NCI-H748 (cell line): ENCODE data around the gene HIP1.
"Not testable (repeated sequence)": the region's sequence is repeated elsewhere in the genome, so short reads cannot be mapped to it uniquely, and the experiment has no call there.

Experiments
- DNase-seq: peaks from one replicate; lab custom pipeline; 2025; ENCODE audit not compliant: unreplicated experiment; lab: John Stamatoyannopoulos, UW

HIP1 gene

DNA sequence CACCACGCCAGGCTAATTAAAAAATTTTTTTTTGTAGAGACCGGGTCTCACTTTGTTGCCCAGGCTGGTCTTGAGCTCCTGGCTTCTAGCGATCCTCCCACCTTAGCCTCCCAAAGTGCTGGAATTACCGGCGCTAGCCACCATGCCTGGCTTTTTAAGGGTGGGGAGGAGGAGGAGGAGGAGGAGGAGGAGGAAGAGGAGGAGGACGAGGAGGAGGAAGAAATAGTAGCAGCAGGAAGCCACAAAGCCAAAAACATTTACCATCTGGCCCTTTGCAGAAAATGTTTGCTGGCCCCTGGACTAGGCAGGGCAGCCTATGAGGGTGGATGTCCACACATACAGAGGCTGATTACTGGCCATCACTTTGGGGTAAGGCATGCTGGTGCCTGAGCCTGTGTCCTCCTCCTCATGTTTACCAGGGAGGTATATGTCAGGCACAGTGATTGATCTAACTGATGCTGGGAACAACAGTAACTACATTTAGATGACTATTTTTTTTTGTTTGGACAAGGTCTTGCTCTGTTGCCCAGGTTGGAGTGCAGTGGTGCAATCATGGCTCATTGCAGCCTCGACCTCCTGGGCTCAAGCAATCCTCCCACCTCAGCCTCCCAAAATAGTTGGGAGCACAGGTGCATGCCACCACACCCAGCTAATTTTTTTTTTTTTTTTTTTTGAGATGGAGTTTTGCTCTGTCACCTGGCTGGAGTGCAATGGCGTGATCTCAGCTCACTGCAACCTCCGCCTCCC is 122.1 kb downstream of the HIP1 start:
- DNase-seq = no peak

DNA sequence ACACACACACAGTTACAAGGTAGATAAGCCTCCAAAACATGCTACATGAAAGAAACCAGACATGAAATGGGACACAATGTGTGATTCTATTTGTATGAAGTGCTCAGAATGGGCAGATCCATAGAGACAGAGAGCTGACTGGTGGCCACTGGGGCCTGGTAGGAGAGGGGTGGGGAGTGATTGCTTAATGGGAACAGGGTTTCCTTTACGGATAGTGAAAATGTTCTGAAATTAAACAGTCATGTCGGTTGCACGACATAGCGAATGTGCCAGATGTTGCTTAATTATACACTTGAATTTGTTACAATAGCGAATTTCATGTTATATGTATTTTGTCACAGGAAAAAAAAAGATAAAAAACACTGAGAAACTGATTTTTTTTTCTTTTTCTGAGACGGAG is 124.3 kb downstream of the HIP1 start:
- no peak for DNase-seq

DNA sequence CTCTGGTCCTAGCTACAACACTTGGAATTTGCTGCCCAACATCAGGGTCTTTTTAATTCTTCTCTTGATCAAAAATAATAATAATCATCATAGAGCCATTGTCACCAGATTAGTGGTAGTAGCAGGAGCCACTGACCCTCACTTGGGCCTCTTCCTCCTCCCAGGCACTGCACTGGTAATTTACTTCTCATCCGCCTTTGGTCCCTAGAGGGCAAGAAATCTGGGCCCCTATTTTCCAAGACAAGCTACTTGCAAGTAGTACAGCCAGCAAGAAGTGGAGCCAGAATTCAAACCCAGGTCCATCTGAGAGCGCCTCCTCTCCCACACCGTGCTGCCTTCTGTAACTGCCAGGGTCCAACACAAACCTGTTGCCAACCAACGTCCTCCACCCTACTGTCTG is 125.4 kb downstream of the HIP1 start:
- no peak for DNase-seq

DNA sequence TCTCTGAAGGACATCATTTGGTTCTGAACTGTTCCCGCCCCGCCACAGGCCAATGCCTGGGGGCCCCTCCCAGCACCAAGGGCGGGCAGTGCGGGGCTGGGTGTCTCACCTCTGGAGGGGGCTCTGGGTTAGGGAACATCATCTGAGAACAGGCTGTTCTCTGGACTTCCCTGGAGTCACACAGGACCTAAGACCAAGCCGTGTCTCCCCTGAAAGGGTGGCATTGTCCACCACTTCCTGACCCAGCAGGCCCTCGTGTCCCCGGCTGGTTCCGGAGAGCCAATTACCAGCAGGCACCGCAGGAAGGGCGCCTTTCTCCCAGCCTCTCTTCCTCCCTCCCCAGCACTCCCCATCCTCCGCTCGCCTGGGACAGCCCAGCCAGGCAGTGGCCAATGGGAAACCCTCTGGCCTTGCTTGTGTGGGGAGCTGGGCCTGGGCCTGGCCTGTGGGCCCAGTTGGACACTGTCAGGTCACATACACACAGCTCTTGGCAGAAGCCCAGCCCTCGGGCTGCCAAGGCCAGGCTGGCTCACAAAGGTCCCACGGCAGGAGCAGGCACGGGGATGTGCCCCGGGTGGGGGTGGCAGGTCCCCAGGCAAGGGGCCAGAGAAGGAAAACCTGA is 127.1 kb downstream of the HIP1 start:
- no peak for DNase-seq

DNA sequence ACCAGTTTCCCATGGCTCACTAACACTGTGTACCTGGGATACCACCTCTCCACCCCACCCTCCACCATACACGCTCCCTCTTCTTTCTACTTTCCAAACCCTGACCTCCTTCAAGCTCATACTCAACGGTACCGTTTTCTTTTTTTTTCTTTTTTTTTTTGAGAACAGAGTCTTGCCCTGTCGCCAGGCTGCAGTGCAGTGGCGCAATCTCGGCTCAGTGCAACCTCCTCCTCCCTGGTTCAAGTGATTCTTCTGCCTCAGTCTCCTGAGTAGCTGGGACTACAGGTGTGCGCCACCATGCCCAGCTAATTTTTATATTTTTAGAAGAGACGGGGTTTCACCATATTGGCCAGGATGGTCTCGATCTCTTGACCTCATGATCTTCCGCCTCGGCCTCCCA is 129.3 kb downstream of the HIP1 start:
- DNase-seq = not testable (repeated sequence)

DNA sequence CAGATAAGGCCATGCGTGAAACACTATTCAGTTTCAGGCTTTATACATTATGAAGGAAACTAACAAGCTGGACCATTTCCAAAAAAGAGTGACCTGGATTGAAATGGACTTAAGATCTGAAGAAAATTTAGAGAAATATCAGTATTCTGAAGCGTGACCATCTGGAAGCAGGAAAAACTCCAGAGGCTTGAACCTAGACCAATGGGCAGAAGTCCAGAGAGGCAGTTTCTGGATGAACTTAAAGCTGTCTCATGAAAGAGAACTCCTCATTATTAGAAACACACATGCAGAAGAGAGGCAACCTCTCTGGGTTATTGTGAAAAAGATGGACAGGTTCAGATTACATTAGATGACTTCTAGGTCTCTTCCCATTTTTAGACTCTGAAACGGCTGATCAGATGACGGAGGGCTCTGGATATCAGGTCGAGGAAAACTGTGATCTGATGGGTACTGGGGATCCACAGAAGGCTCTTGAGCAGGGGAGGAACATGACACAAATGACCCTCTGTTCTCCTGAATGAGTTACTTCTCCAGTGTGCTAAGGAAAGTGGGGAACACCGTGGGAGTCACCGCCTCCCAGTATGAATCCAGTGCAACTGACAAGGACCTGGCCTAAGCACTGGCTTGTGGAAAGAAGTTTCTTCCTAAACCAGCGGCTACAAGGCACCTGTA is 130.2 kb downstream of the HIP1 start:
- DNase-seq = no peak

DNA sequence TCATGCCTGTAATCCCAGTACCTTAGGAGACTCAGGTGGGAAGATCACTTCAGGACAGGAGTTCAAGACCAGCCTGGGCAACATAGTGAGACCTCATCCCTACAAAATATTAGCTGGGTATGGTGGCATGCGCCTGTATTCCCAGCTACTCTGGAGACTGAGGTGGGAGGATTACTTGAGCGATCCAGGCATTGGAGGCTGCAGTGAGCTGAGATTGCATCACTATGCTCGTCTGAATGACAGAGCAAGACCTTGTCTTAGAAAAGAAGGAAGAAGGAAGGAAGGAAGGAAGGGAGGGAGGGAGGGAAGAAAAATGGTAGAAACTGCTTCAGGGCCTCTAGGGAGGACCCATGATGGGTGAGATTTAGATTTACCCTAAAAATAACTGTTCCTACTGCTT is 134.3 kb downstream of the HIP1 start:
- DNase-seq = no peak

DNA sequence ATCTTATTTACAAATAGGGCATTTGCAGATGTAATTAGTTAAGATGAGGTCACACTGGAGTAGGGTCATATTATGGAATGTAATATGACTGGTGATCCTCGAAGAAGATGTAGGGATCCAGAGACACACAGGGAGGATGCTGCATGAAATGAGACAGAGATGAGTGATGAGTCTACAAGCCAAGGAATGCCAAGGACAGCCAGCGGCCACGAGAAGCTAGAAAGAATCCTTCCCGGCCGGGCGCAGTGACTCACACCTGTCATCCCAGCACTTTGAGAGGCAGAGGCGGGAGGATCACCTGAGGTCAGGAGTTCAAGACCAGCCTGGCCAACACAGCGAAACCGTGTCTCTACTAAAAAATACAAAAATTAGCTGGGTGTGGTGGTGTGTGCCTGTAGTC is 135.9 kb downstream of the HIP1 start:
- DNase-seq = not testable (repeated sequence)

DNA sequence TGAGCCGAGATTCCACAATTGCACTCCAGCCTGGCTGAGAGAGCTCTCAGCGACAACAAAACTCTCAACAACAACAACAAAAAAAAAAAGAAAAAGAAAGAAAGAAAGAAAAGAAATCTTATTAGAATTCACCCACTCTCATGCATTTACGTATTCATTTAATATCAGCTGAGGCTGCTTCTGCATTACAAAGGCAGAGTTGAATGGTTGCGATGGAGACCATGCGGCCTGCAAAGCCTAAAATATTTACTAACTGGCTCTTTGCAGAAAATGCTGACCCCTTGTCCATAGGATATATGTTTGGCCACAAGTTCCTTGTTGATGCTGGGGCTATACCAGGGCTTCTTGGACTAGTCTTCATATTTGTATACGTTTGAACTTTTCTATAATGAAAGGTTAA is 137.2 kb downstream of the HIP1 start:
- DNase-seq = no peak

DNA sequence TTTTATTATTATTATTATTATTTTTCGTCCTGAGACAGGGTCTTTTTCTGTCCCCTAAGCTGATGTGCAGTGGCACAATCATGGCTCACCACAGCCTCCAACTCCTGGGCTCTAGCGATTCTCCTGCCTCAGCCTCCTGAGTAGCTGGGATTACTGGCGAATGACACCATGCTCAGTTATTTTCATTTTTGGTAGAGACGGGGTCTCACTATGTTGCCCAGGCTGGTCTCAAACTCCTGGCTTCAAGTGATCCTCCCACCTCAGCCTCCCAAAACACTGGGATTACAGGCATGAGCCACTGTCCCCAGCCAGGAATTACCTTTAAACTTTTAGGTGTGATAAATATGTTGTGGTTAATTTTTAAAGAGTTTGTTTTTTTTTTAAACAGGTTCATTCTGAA is 138.0 kb downstream of the HIP1 start:
- DNase-seq = not testable (repeated sequence)

DNA sequence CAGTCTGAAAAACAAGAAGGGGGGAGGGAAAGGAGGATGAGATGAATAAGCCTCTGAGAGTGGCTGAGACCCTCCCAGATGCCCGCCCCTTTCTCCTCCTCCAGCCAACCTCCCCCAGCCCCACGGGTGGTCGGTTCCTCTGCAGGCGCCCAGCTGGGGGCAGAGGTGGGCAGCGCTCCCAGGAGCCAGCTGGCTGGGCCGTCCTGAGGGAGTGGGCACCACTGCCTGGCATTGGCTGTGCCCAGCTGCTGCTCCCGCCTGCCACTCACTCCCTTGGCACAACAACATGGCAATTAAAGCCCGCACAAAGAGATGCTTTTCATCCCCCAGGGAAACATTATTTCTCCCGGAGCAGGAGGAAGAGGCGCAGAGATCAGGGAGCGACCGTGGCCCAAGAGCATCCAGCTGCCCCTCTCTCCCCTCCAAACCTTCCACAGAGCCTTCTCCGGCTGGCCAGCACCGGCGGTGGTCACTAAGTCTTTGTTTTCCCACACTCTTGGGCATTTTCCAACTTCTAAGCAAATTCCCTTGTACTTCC is 139.4 kb downstream of the HIP1 start:
- DNase-seq = peak; percentile 38

DNA sequence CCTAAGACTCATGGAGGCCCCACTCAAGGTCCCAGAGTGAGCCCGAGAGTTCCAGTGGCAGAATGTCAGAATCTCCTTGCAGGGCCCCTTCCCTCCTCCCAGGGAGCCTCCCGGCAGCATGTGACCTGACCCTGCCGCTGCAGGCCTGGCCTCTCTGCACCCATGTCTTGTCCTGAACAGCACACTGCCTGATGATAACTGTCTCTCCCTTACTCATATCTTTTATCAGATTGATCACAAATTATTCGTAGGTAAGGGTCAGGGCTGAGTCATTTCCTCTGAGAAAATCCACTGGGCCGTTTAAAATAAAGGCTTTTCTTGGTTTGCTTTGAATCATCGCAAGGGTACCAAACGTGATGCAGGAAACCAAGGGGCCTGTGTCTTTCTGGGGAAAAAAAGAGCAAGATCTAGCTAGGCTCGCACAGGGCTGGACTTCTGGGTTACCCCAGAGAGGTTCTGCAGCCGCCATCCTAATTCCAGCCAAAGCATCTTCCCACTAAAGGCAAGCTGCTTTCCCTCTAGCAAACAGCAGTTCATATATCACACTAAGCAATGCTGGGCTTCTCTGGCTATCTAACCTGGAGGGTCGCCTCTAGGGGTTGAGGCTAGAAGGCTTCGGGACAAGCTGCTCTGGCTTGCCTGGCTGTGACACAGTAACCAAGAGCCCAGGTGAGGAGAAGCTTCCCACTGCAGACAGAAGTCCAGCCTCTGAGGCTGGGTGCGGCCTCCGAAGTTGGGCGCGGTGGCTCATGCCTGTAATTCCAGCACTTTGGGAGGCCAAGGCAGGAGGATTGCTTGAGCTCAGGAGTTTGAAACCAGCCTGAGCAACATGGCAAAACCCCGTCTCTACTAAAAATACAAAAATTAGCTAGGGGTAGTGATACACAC is 141.8 kb downstream of the HIP1 start:
- no peak for DNase-seq

DNA sequence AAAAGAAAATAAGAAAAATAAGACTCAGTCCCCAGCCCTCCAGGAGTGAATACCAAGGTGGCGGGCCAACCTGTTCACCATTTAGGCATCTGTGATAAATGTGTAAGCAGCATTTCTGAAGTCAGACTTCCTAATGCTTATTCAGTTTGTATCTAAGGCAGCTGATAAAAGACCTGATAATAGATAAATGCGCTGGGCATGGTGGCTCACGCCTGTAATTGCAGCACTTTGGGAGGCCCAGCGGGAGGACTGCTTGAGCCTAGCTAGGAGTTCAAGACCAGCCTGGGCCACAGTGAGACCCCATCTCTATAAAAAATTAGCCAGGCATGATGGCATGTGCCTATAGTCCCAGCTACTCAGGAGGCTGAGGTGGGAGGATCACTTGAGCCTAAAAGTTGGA is 143.0 kb downstream of the HIP1 start:
- no peak for DNase-seq

DNA sequence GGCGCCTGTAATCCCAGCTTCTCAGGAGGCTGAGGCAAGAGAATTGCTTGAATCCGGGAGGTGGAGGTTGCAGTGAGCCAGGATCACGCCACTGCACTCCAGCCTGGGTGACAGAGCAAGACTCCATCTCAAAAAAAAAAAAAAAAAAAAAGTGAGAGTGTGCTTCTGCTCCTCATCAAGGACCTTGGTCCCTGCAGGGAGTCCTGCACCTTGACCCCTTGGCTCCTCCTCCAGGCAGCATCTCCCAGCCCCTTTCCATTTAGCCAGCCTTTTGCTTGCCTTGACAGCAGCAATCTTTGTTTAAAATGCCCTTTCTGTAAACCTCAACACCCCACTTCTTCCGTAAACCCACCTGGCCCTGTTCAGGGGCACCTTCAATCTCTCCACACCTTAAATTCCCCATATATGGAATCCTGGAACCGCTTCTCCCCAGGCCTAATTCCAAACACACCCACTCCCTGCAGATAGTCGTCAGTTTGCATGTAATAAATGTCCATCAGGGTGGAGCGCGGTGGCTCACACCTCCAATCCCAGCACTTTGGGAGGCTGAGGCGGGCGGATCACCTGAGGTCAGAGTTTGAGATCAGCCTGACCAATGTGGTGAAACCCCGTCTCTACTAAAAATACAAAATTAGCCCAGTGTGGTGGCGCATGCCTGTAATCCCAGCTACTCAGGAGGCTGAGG is 145.1 kb downstream of the HIP1 start:
- DNase-seq = not testable (repeated sequence)

DNA sequence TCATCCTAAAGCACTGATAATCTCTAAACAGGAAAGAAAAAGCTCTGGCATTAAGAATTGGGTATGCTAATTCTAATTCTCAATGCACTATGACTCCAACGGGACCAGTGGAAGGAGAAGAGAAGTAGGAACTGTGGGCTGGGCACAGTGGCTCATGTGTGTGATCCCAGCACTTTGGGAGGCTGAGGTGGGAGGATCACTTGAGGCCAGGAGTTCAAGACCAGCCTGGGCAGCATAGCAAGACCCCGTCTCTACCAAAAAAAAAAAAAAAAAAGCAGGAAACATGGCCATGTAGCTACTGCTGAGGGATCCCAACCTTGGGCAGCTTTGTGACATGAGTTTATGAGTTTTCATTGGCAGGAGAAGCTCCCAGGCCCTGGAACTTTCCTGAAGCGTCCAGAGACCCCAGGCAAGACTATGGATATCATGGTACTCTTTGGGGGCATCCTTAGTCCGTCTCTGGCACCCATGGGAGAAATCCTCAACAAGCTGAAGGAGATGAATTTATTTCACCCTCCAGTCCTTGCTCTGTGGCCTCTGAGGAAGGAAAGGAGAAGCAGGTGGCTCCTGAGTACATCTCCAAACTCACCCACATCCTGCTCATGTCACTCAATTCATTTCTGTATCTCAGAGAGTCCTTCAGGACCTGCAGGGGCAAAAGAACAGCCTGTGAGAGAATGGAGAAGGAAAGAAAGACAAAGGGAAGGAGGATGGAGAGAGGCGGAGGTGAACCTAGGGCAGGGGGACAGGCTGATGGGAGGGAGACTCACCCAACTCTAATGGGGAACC is 147.1 kb downstream of the HIP1 start:
- DNase-seq = no peak

DNA sequence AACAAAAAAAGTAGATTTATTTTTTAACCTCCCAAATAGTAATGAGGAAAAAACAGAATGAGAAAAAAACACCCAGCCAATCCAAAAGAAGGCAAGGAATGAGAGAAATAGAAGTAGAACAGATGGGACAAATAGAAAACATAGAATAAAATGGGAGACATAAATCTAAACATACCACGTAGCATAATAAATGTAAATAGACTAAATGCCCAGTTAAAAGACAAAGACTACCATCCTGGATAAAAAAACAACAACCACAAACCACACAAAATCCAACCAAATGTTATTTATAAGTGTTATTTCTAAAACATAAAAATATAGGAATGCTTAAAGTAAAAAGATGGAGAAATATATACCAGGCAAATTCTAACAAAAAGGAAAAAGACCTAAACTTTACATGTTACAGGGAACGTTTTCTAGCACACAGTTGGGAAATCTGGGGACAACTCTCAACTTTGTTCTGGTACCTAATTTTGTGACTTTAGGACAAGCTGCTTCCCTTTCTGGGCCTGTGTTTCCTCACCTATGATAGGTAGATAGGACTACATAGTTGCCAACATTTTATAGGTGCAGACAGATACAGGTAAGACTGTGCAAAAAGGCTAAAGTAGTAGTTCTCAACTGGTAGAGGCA is 148.3 kb downstream of the HIP1 start:
- no peak for DNase-seq

DNA sequence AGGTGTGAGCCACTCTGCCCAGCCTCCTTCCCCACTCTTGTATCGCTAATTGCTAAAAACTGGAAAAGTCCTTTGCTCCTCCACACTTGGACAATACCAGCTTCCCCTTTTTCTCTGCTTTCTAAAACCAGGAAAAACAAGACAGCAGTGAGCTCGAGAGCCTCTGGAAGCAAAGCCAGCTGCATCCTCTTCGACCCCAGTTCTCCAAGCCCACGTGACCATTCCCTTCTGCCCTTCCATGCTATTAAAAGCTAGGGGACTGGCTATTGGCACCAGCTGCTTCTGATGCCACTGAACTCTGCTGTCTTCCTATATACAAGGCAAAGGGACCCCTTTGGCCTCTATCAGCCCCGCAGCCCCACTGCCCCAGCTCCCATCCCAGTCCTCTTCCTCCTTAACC is 154.4 kb downstream of the HIP1 start:
- no peak for DNase-seq

DNA sequence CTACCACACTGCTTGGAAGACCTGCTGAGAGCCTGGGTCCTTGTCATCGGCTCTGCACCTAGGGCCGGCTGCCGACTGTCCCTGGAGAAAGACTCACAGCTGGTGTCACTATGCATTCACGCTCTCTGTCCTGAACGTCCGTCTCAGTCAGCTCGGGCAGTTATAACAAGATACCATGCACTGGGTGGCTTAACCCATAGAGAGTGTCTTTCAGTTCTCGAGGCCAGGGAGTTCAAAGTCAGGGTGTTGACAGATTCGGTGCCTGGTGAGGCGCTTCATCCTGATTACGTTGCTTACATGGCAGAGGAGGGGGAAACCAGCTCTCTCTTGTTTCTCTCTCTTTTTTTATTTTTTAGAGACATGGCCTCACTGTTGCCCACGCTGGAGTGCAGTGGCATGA is 155.5 kb downstream of the HIP1 start:
- no peak for DNase-seq

DNA sequence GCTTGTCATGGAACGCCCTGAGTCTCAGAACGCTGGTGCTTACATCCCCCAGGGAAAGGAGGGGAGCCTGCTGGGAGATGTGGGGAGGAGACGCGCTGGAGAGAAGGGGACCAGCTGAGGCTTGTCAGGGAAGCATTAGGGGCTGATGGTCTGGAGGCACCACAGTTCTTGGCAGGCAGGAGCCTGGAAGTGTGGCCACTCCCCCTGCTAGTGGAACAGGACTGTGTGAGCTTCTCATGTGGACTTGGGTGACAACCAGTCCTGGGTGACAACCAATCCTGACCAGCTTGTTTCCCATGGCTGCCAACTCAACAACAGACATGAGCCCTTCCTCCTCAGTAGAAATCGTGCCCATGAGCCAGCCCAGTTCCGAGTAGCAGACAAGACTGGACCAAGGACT is 158.8 kb downstream of the HIP1 start:
- no peak for DNase-seq
